OCI-LY3 (cell line): Measurements from ENCODE around the gene IFNGR1.

Experiments
- H2AFZ ChIP-seq: fragments of 200-600, 300-600 bp; shearing (Covaris generic); 2 replicates; pipeline ENCODE4 v1.6.0; 2014; ENCODE audit warnings: antibody characterized with exemption, low read depth, low read length
- H3K27ac ChIP-seq: fragments of 200-600, 300-600 bp; sonication (generic); 2 replicates; pipeline ENCODE4 v1.5.1; 2014; ENCODE audit warnings: mild to moderate bottlenecking, low read length, moderate library complexity, mixed read lengths
- H3K27me3 ChIP-seq: fragments of 200-600, 300-600 bp; sonication (generic); 2 replicates; pipeline ENCODE4 v1.6.1; 2014; ENCODE audit warnings: low read depth, low read length, mixed read lengths
- H3K36me3 ChIP-seq: fragments of 200-600, 300-600 bp; sonication (generic); replicated peaks from 2 replicates; pipeline ENCODE3; 2014; ENCODE audit warnings: low read depth, low read length, mixed read lengths
- H3K4me1 ChIP-seq: fragments of 300-600, 200-600 bp; sonication (generic); 2 replicates; pipeline ENCODE4 v1.6.1; 2014; ENCODE audit warnings: low read length, mixed read lengths
- H3K4me2 ChIP-seq: fragments of 200-600, 300-600 bp; sonication (generic); 2 replicates; pipeline ENCODE4 v1.6.1; 2014; ENCODE audit warnings: low read length, mixed read lengths
- H3K4me3 ChIP-seq: fragments of 300-600, 200-600 bp; sonication (generic); 2 replicates; pipeline ENCODE4 v1.5.1; 2014; ENCODE audit warnings: antibody characterized with exemption, mild to moderate bottlenecking, low read length, moderate library complexity
- H3K79me2 ChIP-seq: fragments of 300-600, 200-600 bp; shearing (Covaris generic); 2 replicates; pipeline ENCODE4 v1.6.1; 2014; ENCODE audit warnings: mild to moderate bottlenecking, low read length, mixed read lengths
- H3K9ac ChIP-seq: fragments of 300-600, 200-600 bp; shearing (Covaris generic); 2 replicates; pipeline ENCODE4 v1.6.0; 2014; ENCODE audit warnings: mild to moderate bottlenecking, low read length, moderate library complexity
- H3K9me3 ChIP-seq: fragments of 200-600, 300-600 bp; shearing (Covaris generic); 2 replicates; pipeline ENCODE4 v1.6.1; 2014; ENCODE audit warnings: low read length, mixed read lengths; ENCODE audit not compliant: insufficient read depth
- H4K20me1 ChIP-seq: fragments of 200-600, 300-600 bp; sonication (generic); 2 replicates; pipeline ENCODE4 v1.6.1; 2016; ENCODE audit warnings: low read length, mixed read lengths; ENCODE audit not compliant: insufficient read depth
- EZH2phosphoT487 ChIP-seq: fragments of 200-600 bp; shearing (Covaris generic); IDR thresholded peaks from 2 replicates; pipeline ENCODE4 v1.6.1; 2018; ENCODE audit warnings: antibody characterized with exemption, mixed run types, low read depth
- TF ChIP-seq, protein P1 (sequence below): fragments of 200-600, 300-600 bp; sonication (generic); IDR thresholded peaks from 2 replicates; pipeline ENCODE4 v1.5.1; 2014; ENCODE audit warnings: antibody characterized with exemption, low read length, low read depth

Gene IFNGR1

DNA sequence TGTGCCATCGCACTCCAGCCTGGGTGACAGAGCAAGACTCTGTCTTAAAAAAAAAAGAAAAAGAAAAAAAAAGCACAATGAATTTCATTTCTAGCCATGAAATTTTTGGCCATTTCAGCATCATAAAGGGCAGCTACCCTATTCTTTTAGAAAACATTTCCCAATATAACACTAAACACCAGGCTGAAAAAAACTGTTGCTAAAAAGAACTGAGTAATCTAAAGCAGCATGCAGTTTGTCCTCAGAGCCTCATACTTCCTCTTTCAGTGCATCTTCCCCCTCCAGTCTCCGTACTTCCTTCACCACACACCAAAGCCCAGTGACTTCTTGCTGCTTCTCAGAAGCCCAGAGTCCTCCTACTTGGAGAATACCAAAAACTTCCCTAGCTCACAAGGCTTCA lies 5.6 kb upstream of the IFNGR1 start:
- peaks cover 56% of the 10 kb centered on the region for H3K4me1 ChIP-seq
- peak overlapping the region; percentile 68 for H3K27ac ChIP-seq
- no peaks in the 10 kb centered on the region for H4K20me1 ChIP-seq
- TF ChIP-seq, protein P1, sequence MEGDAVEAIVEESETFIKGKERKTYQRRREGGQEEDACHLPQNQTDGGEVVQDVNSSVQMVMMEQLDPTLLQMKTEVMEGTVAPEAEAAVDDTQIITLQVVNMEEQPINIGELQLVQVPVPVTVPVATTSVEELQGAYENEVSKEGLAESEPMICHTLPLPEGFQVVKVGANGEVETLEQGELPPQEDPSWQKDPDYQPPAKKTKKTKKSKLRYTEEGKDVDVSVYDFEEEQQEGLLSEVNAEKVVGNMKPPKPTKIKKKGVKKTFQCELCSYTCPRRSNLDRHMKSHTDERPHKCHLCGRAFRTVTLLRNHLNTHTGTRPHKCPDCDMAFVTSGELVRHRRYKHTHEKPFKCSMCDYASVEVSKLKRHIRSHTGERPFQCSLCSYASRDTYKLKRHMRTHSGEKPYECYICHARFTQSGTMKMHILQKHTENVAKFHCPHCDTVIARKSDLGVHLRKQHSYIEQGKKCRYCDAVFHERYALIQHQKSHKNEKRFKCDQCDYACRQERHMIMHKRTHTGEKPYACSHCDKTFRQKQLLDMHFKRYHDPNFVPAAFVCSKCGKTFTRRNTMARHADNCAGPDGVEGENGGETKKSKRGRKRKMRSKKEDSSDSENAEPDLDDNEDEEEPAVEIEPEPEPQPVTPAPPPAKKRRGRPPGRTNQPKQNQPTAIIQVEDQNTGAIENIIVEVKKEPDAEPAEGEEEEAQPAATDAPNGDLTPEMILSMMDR, result no peak
- no peak for TF ChIP-seq EZH2phosphoT487
- H2AFZ ChIP-seq, result 0 out of 2 replicates have a peak overlapping the region, but pooled peaks have one; percentile 20
- peak overlapping the region; percentile 49 for H3K9ac ChIP-seq
- H3K4me2 ChIP-seq, result peak overlapping the region; percentile 67
- H3K4me3 ChIP-seq, result 0 out of 2 replicates have a peak overlapping the region, but pooled peaks have one; percentile 36
- H3K27me3 ChIP-seq, result no peaks in the 10 kb centered on the region
- H3K36me3 ChIP-seq, result no peaks in the 10 kb centered on the region
- H3K9me3 ChIP-seq, result no peaks in the 10 kb centered on the region
- no peaks in the 10 kb centered on the region for H3K79me2 ChIP-seq

DNA sequence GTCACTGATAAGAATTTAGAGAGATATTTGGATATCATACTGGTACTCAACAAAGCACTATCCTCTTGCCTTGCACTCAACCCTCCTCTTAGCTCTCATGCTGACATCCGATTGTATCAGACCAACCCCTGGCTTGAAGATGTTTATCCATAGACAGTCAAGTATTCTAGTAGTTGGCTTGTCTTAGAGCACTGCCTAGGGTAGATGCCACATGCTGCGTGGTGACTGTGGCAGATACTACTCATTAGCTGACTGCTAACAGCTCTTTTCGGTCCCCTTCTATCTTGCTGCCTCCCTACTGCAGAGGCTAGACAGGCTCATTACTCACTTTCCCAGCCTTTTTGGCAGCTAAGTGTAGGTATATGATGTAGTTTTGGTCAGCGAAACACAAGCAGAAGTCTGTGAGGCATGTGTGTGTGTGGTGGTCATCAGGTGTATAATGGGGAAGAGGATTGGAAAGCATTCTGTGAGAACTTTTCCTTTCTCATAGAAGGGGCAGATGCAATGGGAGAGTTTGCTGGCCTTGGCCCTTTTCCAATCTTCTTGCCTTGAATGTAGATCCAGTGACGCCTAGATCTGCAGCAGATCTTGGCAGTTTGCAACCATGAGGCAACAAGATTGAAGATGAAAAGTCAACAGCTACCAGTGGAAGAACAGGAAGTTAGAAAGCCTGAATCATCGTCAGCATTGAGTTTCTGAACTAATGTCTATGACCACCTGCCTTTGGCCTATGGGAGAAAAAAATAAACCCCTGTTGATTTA lies 4.4 kb upstream of the IFNGR1 start:
- H3K79me2 ChIP-seq, result peaks cover 6% of the 10 kb centered on the region
- TF ChIP-seq EZH2phosphoT487, result no peak
- TF ChIP-seq, protein P1, result no peak
- H3K4me1 ChIP-seq, result peaks cover 59% of the 10 kb centered on the region
- no peaks in the 10 kb centered on the region for H3K27me3 ChIP-seq
- H3K27ac ChIP-seq, result peak overlapping the region; percentile 68; the same call in 1 of the 2 replicates
- 0 out of 2 replicates have a peak, but pooled peaks cover 1% of the 10 kb centered on the region for H4K20me1 ChIP-seq
- no peak overlapping the region for H3K9ac ChIP-seq
- H3K4me3 ChIP-seq, result no peak overlapping the region
- no peak overlapping the region for H3K4me2 ChIP-seq
- no peaks in the 10 kb centered on the region for H3K36me3 ChIP-seq
- H2AFZ ChIP-seq, result no peak overlapping the region
- no peaks in the 10 kb centered on the region for H3K9me3 ChIP-seq

DNA sequence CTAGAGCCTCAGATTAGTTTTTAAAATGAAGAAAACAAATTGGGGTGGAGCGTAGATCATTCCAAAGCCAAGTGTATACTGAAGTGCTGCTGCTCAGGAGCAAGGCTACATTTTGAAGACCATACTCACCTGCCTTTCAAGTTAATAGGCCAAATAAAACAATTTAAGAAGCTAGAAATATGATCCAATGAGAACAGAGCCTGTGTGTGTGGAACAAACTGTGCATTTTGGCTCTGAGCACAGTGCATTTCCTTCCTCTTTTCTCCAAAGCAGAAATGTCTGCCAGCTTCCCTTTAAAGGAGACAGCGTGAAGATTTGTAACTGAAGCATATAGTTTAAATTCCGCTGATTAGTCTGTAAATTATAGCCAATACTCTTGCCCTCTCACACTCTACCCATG lies 3.2 kb upstream of the IFNGR1 start:
- Histone ChIP-seq H4K20me1 (peaks cover 13% of the 10 kb centered on the region), H3K4me1 (peaks cover 58% of the 10 kb centered on the region), H3K9me3 (no peaks in the 10 kb centered on the region), H3K36me3 (peaks cover 1% of the 10 kb centered on the region), H3K79me2 (peaks cover 18% of the 10 kb centered on the region), H2AFZ (peak overlapping the region; percentile 31; the same call in 1 of the 2 replicates), H3K4me3 (no peak overlapping the region), H3K27me3 (no peaks in the 10 kb centered on the region), H3K4me2 (peak overlapping the region; percentile 27), H3K27ac (peak overlapping the region; percentile 16; the same call in 1 of the 2 replicates), H3K9ac (no peak overlapping the region)
- TF ChIP-seq, protein P1, result no peak
- TF ChIP-seq EZH2phosphoT487, result no peak

DNA sequence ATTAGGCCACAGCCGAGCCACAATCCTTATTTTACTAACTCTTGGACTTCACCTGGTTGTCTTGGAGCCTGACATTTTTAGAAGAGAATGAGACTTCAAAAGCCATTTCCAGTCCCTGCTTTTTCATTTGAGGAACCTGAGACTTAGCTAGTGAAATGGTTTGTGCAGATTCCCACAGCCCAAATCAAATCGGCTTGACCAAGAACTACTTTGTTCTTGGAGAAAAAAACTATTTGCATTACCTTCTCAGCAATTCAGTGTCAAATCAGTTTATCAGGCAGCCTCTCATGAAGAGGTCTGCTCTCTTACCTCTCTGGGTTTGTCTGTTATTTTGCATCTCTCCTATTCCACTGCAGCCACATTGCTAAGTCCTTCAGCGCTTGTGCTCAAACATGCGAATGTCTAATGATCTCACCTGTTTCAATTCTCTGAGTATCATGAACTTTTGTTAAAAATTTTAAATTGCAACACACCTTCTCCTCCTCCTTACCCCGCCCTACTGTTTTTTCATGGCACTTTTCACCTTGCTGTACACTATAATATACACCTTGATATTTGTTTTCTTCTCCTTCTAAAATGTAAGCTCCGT lies 573 bp upstream of the IFNGR1 start:
- H3K79me2 ChIP-seq, result peaks cover 43% of the 10 kb centered on the region
- peaks cover 45% of the 10 kb centered on the region for H3K4me1 ChIP-seq
- H3K27ac ChIP-seq, result no peak overlapping the region; the same call in 1 of the 2 replicates
- H3K4me3 ChIP-seq, result peak overlapping the region; percentile 94
- H3K36me3 ChIP-seq, result peaks cover 8% of the 10 kb centered on the region
- no peaks in the 10 kb centered on the region for H3K9me3 ChIP-seq
- peak overlapping the region; percentile 89 for H3K4me2 ChIP-seq
- no peak for TF ChIP-seq EZH2phosphoT487
- TF ChIP-seq, protein P1, result no peak
- peak overlapping the region; percentile 56 for H2AFZ ChIP-seq
- peaks cover 24% of the 10 kb centered on the region for H4K20me1 ChIP-seq
- H3K9ac ChIP-seq, result peak overlapping the region; percentile 61
- H3K27me3 ChIP-seq, result no peaks in the 10 kb centered on the region
